Measurements from ENCODE around the gene STX18.

- TF ChIP-seq EZH2 (IDR thresholded peaks at IDR 0.05; ENCODE audit: borderline replicate concordance, low read depth, low read length, severe bottlenecking) (no peak), MAX (IDR thresholded peaks at IDR 0.05; ENCODE audit: insufficient read depth, insufficient read length) (no peak), CTCF (IDR thresholded peaks at IDR 0.05; ENCODE audit: extremely low read depth in 1 of 2, insufficient read depth in 1 of 2, low read depth in 1 of 2, low read length in 2 of 2) (no peak), POLR2AphosphoS5 (IDR thresholded peaks at IDR 0.05; ENCODE audit: insufficient read depth, low read depth, low read length) (no peak), POLR2A (IDR thresholded peaks at IDR 0.05; ENCODE audit: low read depth, low read length) (no peak), GATA2 (IDR thresholded peaks at IDR 0.05; ENCODE audit: insufficient read depth, insufficient read length, low read depth, low read length) (no peak)
These were observed 135.2 kb downstream of the STX18 start for GRCh38 chr4:4406455-4407298.
